GM18499 (cell line): Measurements from ENCODE around the gene PPP4R2.

Experiments used
- ATAC-seq: cut with Tn5 transposase; IDR thresholded peaks from one replicate; pipeline ENCODE4 v1.9.1; 2021; ENCODE audit warnings: moderate number of reproducible peaks; ENCODE audit not compliant: insufficient read depth, unreplicated experiment

The PPP4R2 gene

DNA sequence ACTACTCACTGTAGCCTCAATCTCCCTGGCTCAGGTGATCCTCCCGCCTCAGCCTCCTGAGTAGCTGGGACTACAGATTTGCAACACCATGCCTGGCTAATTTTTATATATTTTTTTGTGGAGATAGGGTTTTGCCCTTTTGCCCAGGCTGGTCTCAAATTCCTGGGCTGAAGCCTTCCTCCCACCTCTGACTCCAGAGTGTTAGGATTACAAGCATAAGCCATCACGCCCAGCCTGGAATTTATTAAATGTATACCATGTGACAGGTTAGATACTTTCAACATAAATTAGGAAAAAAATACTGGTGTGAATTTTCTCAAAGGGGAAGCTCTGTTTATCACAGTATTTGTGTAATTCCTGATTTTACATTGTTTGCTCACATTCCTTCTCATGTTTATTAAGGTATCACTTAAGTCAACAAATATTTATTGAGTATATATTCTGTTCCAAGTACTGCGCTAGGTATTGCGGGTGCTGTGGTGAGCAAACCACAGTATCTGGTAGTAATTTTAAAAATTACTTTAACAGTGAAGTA lies 24.8 kb downstream of the PPP4R2 start:
- no peak for ATAC-seq

DNA sequence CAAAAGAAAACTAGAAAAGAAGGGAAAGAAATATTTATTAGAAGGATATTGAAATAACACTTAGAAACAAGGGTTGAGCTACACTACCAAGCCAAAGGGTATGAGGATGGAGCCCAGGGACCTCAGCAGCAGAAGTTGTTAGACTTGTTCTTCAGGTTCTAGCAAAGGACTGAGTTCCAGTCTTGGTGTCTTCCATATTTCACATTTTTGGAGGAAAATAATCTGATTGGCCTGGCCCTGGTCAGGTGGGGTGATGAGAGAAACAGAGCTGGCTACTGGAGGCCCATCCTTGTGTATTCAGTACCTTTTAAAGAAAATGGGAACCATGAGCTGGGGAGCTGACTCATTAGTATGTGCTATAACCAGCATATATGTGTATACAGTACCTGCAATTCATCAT lies 28.2 kb downstream of the PPP4R2 start:
- no peak for ATAC-seq

DNA sequence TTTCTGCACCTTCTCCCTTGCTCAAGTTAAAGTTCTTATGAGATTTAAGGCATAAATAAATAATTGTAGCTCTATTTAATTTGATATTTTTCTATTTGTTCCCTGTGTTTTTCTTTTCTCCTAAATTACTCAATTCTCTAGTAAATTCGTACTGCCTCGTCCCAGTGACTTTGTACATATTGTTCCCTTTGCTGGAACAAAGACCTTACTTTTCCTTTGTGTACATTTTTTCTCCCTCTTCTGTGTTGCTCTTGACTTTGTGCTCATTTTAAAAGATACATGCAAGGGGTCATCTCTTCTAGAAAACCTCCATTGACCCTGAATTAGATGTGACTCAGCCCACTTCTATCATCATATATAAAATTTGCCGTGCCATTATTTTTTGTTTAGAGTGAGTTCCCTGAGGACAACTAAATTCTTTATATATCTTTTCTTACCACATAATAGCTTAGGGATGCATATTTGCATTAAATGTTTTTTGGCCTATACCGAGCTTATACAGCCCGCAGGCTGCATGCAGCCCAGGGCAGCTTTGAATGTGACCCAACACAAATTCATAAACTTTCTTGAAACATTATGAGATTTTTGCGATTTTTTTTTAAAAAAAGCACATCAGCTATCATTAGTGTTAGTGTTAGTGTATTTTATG lies 29.6 kb downstream of the PPP4R2 start:
- no peak for ATAC-seq

DNA sequence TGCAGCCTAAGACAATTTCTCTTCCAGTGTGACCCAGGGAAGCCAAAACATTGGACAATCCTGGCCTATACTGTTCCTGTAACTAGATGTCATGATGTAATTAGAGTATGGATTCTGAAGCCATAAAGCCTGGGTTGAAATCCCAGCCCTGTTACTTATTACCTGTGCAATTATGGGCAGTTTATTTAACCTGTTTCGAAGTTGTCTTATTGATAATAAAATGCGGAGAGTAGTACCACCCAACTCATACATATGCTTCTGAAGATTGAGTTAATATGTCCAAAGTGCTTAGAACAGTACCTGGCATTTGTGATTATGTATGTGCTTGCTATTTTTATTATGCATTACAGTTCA lies 30.1 kb downstream of the PPP4R2 start:
- no peak for ATAC-seq

DNA sequence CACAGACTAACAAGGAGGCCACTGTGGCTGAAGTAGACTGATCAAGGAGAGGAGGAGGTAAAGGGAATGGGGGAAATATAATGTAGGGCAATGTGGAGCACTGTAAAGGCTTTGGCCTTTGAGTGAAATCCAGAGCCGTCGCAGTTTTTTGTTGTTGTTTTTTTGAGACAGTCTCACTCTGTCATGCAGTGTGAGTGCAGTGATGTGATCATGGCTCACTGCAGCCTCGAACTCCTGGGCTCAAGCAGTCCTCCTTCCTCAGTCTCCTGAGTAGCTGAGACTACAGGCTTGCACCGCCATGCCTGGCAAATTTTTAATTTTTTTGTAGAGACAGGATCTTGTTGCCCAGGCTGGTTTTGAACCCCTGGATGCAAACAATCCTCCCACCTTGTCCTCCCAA lies 32.2 kb downstream of the PPP4R2 start:
- ATAC-seq, result no peak

DNA sequence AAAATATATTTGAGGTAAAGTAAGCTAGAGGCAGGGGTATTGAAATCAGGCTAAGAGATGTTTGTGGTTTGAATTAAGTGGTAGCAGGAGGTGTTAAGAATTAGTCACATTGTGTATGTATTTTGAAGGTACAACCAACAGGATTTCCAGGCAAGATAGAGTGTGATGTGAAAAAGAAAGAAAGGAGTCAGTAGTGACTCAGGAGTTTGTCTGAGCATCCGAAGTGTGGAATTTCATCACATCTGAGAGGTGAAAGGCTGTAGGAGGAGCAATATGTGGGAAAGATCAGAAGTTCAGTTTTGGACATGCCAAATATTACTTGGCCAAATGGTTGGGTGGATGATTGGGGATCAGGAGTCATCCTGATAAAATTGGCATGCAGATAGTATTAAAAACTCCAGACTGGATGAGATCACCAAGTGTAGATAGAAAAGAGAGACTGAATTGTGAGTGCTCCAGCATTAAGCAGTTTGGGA lies 32.7 kb downstream of the PPP4R2 start:
- ATAC-seq, result no peak

DNA sequence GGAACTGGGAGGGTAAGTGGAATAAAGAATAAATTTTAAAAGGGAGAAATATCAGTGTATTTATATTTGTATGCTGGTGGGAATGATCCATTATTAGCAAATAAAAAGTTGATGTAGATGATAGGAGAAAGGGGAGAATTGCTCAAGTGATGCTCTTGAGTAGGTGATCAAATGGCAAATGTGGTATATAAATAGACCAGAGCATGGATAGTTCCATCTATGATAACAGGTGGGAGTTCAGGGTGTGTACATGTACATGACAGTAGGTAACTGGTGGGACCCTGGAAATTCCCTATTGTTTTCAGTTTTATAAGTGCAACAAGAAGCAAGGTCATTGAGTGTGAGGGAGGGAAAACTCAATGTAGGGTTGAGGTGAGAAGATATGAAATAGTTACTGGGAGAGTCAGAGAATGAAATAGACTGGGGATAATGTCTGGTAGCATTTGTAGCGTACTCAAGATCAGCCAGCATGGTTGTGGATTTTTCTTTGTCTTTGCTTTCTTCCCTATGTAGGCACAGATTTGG lies 33.5 kb downstream of the PPP4R2 start:
- no peak for ATAC-seq

DNA sequence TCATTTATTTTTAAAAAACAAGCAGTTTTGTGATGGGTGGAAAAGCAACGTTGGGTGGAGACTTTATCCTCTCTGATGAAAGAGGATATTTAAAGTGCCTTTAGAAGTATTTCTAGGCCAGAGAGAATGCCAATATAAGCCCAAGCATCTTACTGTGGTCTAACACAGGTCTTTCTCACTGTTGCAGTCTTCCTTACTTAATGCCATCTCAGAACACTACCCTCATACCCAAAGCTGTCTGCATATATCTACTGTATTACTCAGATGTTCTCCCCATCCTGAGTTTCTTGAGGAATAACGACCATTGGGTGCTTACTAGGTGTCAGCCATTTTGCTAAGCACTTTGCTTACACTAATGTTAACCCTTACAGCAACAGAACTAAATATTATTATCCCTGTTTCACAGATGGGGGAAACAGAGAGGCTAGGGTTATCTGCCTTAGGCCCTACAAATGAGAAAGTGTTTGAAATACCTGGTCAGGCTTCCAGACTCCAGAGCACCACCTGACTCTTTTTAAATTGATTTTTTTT lies 35.0 kb downstream of the PPP4R2 start:
- ATAC-seq, result no peak

DNA sequence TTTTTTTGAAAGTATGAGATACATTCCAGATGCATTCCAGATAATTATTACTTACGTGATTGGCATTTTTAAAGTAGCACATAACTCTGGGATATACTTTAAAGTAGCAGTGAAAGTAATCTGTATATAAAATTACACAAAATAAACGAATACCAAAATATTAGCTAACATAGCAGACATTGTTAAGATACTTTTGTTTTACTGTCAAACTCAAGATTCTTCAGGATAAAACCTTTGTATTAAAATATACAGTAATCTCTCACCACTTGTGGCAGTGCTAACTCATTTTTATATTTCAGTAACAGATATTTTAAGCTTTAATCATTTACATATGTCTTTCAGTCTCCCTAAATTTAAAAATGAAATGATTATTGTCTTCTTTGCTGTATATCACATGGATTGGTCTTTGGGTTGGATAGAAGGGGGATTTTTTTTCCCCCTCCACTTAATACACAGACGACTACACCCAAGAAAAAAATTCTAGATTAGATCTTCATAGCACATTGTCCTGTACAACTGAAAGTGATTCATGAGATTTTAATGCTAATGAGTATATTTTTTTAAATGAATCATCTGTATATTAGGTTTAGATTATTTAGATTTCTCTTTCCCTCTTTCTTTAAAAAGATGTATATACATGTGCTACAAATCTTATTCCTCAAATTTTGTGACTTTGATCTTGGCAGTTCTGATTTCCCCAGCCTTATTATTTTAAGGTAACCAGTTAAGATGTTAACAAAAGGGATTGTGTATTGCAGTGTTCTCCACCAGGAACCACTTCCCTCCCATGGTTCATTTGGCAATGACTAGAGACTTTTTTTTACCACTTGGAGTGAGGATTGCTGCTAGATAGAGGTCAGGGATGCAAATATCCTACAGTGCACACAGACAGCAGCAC lies 40.3 kb downstream of the PPP4R2 start:
- no peak for ATAC-seq

DNA sequence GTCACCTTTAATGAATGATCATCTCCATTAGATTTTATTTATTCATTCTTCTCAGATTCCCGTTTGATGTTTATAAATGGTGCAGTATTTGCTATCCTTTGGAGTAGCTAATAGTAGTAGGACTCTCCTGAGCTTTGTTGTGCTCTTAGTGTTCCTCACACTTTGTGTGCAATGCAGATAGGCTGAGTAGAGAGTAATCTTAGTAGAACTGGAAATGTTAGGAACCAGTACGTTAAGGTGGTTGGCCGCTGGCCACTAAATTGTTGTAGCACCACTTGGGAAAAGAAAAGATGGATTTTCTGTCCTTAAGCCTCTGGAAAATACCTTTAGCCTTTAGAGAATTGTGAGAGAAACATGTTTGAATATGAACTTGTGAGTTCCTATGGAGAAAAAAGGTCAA lies 44.9 kb downstream of the PPP4R2 start:
- no peak for ATAC-seq

DNA sequence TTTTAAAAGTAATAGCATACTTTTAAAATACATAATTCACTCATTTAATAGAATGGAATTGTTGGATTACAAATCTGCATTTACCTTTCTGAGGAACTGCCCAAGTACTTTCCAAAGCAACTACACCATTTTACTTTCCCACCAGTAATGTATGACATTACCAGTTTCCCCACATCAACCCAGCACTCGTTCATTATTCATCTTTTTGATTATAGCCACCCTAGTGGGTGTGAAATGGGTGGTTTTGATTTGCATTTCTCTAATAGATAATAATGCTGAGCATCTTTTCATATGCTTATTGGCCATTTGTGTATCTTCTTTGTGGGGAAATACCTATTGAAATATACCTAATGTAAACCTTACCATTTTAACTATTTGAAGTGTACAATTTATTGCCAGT lies 46.8 kb downstream of the PPP4R2 start:
- ATAC-seq, result no peak

DNA sequence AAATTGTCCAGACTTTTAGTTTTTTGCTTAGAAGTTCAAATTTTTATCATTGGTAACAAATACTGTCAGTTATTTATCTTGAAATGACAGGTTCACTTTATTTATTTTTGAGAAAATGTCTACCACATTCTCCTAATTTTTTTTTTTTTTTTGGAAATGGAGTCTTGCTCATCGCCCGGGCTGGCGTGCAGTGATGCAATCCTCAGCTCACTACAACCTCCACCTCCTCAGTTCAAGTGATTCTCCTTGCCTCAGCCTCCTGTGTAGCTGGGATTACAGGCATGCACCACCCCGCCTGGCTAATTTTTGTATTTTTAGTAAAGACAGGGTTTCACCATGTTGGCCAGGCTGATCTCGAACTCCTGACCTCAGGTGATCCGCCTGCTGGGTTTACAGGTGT lies 48.8 kb downstream of the PPP4R2 start:
- ATAC-seq, result no peak

DNA sequence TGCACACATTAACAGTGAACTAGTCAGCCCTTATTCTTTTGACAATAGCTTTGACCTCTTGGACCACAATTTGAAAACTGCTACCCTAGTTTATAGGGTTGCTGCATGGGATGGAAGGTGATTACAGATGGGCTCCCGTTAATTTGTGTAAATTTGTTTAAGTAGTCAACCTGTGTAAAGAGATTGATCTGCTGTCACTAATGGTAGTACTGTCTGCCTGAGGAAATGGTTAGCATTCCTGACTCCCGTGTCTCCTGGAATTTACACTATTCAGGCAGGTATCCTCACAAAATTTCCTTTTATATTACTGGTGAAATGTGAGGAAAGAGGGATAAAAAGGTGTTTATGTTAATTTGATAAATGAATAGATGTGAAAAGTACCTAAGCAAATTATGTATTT lies 49.6 kb downstream of the PPP4R2 start:
- ATAC-seq, result no peak

DNA sequence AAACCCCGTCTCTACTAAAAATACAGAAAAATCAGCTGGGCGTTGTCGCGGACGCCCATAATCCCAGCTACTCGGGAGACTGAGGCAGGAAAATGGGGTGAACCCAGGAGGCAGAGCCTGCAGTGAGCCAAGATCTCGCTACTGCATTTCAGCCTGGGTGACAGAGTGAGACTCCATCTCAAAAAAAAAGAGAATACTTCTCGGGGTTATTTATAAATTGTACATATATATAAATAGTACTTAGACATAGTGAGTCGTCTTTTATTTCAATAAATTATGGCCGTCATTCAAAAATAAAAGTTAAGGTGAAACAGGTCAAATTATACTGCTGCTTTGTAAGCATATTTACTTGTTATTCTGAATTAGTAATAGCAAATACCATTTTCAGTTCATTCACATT lies 52.7 kb downstream of the PPP4R2 start:
- ATAC-seq, result no peak

DNA sequence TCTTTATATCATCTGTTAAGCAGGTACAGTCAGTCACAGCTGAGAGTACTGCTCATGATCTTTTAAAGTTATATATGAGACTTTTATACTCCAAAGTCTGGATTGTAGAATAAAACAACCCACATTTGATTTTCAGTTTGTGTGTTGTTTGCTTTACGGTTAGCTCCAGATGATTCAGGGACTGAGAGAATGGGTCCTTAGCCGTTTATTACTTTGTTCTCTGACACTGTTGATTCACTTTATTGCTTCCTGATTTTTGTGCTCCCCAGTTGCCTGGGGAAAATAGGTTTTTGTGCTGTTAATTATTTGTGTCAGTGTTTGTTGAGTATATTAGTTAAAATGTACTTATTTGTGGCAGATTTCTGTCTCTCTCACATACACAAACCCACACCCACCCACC lies 56.2 kb downstream of the PPP4R2 start:
- no peak for ATAC-seq

DNA sequence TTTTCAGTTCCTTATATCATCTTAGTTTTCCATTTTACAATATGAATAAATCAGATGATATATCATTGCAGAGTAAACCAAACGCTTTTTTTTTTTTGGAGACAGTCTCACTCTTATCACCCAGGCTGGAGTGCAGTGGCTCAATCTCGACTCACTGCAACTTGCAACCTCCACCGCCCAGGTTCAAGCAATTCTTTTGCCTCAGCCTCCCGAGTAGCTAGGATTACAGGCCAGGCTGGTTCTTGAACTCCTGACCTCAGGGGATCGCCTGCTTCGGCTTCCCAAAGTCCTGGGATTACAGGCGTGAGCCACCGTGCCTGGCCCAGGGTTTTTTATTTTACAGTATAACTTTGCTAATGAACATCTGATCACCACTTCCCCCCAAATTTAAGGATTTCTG lies 59.0 kb downstream of the PPP4R2 start:
- no peak for ATAC-seq

DNA sequence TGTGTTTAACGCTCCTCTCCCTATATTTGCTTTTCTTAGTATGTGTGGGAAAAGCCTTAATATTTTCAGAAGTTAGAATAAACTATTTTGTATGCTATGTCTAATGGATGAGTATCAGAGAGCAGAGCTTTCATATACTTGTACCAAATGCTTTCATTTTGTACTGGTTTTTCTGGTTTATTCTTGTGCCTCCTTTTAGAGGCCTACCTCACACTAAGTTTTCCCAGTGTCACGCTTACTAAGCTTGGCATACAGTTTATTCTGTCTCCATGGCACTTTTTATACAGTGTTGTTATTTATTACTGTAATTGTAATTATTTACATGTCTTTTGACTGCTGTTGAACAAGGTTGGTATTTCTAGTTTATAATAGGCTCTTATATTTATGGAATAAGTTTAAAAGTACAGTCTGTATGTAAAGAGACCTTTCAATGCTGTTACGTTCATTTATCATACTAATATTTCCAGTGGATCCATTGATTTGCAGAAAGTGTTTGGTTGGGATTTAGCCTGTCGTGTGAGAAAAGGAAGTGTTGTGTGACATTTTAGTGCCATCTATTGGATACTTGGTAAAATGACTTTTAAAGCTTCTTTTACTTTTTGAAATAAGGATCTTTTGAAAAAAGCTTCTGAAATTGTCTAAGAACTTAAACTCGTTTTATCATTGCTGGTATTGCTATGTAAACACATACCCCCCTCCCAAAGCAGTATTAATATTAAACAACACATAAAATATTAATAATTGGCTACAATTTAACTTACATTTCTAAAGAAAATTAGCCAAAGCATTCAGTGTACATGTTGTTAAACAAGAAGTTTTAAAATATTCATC lies 59.6 kb downstream of the PPP4R2 start:
- no peak for ATAC-seq

DNA sequence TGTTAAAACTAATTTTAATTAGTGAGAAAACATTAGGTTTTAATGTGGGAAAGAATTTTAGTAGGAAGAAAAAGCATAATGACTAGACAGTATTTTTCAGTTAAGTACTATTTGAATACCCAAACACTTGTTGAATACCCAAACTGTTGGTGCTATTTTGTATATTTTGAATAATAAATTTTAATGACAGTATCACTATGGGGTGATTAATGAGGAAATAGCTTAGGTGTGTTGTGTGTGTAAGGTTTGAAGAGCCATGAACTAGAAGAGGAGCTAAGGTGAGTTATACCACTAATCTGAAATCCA lies 60.2 kb downstream of the PPP4R2 start:
- ATAC-seq, result no peak

DNA sequence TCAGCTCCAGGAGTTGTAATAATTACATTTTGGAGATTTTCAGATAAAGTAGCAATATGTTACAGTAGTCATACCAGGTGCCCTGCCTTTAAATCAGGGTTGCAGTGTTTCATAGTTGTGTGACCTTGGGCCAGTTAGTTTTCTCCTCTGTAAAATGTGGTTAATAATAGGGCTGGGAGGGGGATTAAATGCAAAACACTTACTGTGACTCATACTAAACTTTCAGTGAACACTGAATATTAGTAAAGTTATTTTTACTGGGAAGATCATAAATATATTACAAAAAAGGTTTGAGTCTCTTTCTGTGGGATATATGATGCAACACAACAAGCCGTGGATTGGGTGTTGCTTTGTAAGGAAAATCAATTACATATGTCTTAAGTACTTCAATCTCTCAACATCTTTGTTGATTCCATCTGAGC lies 63.7 kb downstream of the PPP4R2 start:
- ATAC-seq, result no peak

DNA sequence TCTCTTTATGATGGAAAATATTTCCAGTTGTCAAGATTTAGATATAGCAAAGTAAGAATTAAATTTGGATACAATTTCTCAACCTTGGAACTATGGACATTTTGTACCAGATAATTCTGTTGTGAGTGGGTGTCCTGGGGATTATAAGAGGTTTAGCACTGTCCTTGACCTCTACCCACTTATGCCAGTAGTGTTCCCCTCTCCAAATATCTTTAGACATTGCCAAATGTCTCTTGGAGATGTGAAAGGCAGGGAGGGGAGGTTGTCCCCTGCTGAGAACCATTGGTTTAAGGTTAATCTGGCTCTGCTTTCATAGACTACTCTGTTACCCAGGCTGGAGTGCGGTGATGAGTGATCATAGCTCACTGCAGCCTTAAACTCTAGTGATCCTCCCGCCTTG lies 64.8 kb downstream of the PPP4R2 start, which contains the start of gene EBLN2:
Gene EBLN2, plus strand, starts transcription at position 244 of the 400 bp plus-strand sequence. CDS start 423 bp downstream, outside the sequence.
- no peak for ATAC-seq
